B cell (primary cell): Measurements from ENCODE around the gene ADGRD2. TPM values are rescaled to one million over a fixed set of nuclear protein-coding genes. Genes with fewer than 3 reads are reported as not detected.

ENCODE experiments used
- ATAC-seq: fragments of 200-7000 bp; cut with Tn5 transposase; one replicate; pipeline ENCODE4 v1.10.0; 2021; ENCODE audit warnings: low read depth, mild to moderate bottlenecking, moderate number of reproducible peaks, moderate library complexity
- CTCF ChIA-PET: fragments of 350-600 bp; sonication (Branson Sonifier 250); formaldehyde crosslinking; loops from one replicate; lab custom pipeline; 2021; ENCODE audit warnings: antibody characterized with exemption, inconsistent platforms; lab: Charles Lee
- POLR2A ChIA-PET: fragments of 350-600 bp; sonication (Branson Sonifier 250); formaldehyde crosslinking; loops from one replicate; lab custom pipeline; 2021; ENCODE audit warnings: antibody characterized with exemption; lab: Charles Lee
- DNase-seq: peaks from one replicate; pipeline ENCODE4 v3.0.0; 2013
- H2AFZ ChIP-seq: 2 replicates; pipeline ENCODE4 v1.6.1; 2012; ENCODE audit warnings: mild to moderate bottlenecking, low read depth, low read length; ENCODE audit not compliant: insufficient read depth, poor library complexity, severe bottlenecking
- H3K27ac ChIP-seq, 2 donors: 1 replicate in 1 of 2; 2 replicates in 1 of 2; pipeline ENCODE4 v1.5.1; 2012 to 2013; ENCODE audit warnings: low read length in 2 of 2, mild to moderate bottlenecking in 2 of 2, moderate library complexity in 1 of 2
- H3K27me3 ChIP-seq, 4 experiments: fragments of 200-600 bp in 1 of 4; sonication (generic) in 1 of 4; replicated peaks in 1 of 4; 1 replicate in 2 of 4; 2 replicates in 2 of 4; pipeline versions ENCODE4 v1.6.1 to v1.7.0; 2013 to 2016; ENCODE audit warnings: low read length in 3 of 4, mild to moderate bottlenecking in 2 of 4, mixed read lengths in 1 of 4, moderate library complexity in 1 of 4; ENCODE audit not compliant: insufficient read depth in 4 of 4, control insufficient read depth in 3 of 4; ENCODE audit errors: control extremely low read depth in 1 of 4
- H3K36me3 ChIP-seq, 2 experiments: replicated peaks in 1 of 2; 1 replicate in 1 of 2; 2 replicates in 1 of 2; pipeline versions ENCODE4 v1.6.1 to v1.7.1; 2013; ENCODE audit warnings: low read length in 1 of 2; ENCODE audit not compliant: insufficient read depth in 2 of 2, control insufficient read depth in 1 of 2; ENCODE audit errors: control extremely low read depth in 1 of 2, extremely low read depth in 1 of 2
- H3K4me1 ChIP-seq, 2 donors: fragments of 200-600 bp in 1 of 2; sonication (generic) in 1 of 2; 1 replicate in 1 of 2; 2 replicates in 1 of 2; pipeline versions ENCODE4 v1.5.1 to v1.6.1; 2013 to 2017; ENCODE audit warnings: low read length in 2 of 2; ENCODE audit not compliant: control insufficient read depth in 2 of 2, insufficient read depth in 2 of 2
- H3K4me2 ChIP-seq: replicated peaks from 2 replicates; pipeline ENCODE3; 2012; ENCODE audit warnings: mild to moderate bottlenecking, low read depth, low read length; ENCODE audit not compliant: poor library complexity, severe bottlenecking
- H3K4me3 ChIP-seq, 5 experiments: fragments of 200-600 bp in 1 of 5; sonication (generic) in 1 of 5; 1 replicate in 3 of 5; 2 replicates in 2 of 5; pipeline versions ENCODE4 v1.5.1 to v1.7.0; 2011 to 2016; ENCODE audit warnings: low read length in 4 of 5, mild to moderate bottlenecking in 4 of 5, low read depth in 2 of 5, control low read depth in 1 of 5, moderate library complexity in 1 of 5; ENCODE audit not compliant: insufficient read depth in 1 of 5; ENCODE audit errors: control extremely low read depth in 1 of 5, extremely low read depth in 1 of 5
- H3K79me2 ChIP-seq: fragments of 200-600 bp; sonication (generic); one replicate; pipeline ENCODE4 v1.6.0; 2016; ENCODE audit warnings: low read length; ENCODE audit not compliant: control insufficient read depth, insufficient read depth
- H3K9ac ChIP-seq: fragments of 200-600 bp; sonication (generic); 2 replicates; pipeline ENCODE4 v1.6.1; 2017; ENCODE audit warnings: mild to moderate bottlenecking, low read length, moderate library complexity
- H3K9me3 ChIP-seq, 3 donors: one replicate each; pipeline versions ENCODE4 v1.6.1 to v1.7.1; 2013; ENCODE audit warnings: low read length in 2 of 3; ENCODE audit not compliant: control insufficient read depth in 2 of 3, insufficient read depth in 1 of 3; ENCODE audit errors: control extremely low read depth in 1 of 3
- H4K20me1 ChIP-seq: 2 replicates; pipeline ENCODE4 v1.6.0; 2012; ENCODE audit warnings: mild to moderate bottlenecking, low read length; ENCODE audit not compliant: insufficient read depth, control insufficient read depth, poor library complexity, severe bottlenecking
- H3K27ac Mint-ChIP-seq: one replicate; pipeline ENCODE4 v1.8.0; 2021; ENCODE audit warnings: mixed read lengths
- H3K27me3 Mint-ChIP-seq: one replicate; pipeline ENCODE4 v1.8.0; 2021; ENCODE audit warnings: mixed read lengths
- H3K4me1 Mint-ChIP-seq: one replicate; pipeline ENCODE4 v1.8.0; 2021; ENCODE audit warnings: mixed read lengths
- H3K4me3 Mint-ChIP-seq: one replicate; pipeline ENCODE4 v1.8.0; 2021; ENCODE audit warnings: mixed read lengths
- H3K9me3 Mint-ChIP-seq: one replicate; pipeline ENCODE4 v1.8.0; 2022; ENCODE audit warnings: mixed read lengths; ENCODE audit not compliant: insufficient read depth
- EZH2 ChIP-seq: IDR thresholded peaks from 2 replicates; pipeline ENCODE4 v1.6.1; 2012; ENCODE audit warnings: borderline replicate concordance, low read depth, mild to moderate bottlenecking, moderate library complexity, low read length; ENCODE audit not compliant: insufficient read depth, poor library complexity, severe bottlenecking
- whole genome bisulfite sequencing: methylation state at CpG from one replicate; pipeline ENCODE4 v1.1.5; 2013; ENCODE audit warnings: missing lambda C conversion rate; ENCODE audit not compliant: insufficient coverage; 5-methylcytosine and 5-hydroxymethylcytosine counted together
- intact Hi-C: fragments of 100-400 bp; cut with micrococcal nuclease; formaldehyde crosslinking; loops from one replicate; pipeline ENCODE4 v1.10.0; 2022
- polyA plus RNA-seq: library from polyadenylated mRNA; depleted of rRNA; stranded (reverse); fragments of >200 nt; gene quantifications from 2 replicates; pipeline ENCODE4 v1.2.3, GENCODE V29; 2012
- total RNA-seq, 2 donors: library from RNA; stranded (reverse); fragments of 120-200 nt in 1 of 2; gene quantifications; 1 replicate in 1 of 2; 2 replicates in 1 of 2; pipeline versions ENCODE4 v1.2.3 to v1.2.4, GENCODE V29; 2013 to 2022
- TF ChIP-seq, protein P1 (sequence below): fragments of 200-600 bp; IDR thresholded peaks from one replicate; pipeline ENCODE4 v1.8.0; 2022; ENCODE audit warnings: antibody characterized with exemption, mild to moderate bottlenecking

Gene ADGRD2
- total and polyA plus RNA-seq, 2 donors (not counting 1 experiment from before 2014, with no cell fraction given), result not detected

DNA sequence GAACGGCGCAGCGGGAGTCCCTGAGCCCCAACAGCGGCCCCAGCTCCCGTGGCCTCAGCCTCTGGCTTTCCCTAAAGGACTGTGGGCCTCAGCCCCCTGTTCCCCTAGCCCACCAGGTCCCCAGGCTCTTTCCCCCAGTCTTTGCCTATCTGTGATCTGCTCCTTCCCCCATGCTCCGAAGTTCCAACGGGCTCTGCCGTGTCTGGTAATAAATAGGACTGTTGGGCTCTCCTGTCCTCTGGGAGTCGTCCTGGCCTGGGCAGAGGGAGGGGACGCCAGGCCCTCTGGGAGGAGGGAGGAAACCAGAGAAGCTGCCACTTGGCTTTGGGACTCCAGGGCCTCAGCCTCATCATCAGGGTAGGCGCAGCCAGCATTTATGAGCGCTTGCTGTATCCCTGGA is 28.1 kb downstream of the ADGRD2 start:
- Histone ChIP-seq H3K4me2 (no peak overlapping the region), H4K20me1 (no peaks in the 10 kb centered on the region), H2AFZ (no peak overlapping the region), H3K79me2 (no peaks in the 10 kb centered on the region), H3K4me1 (peaks cover 0 to 5% of the 10 kb centered on the region in 2 donors), H3K4me3 (no peak overlapping the region), H3K9me3 (peaks cover 0 to 9% (median 0%) of the 10 kb centered on the region in 3 donors), H3K36me3 (no peaks in the 10 kb centered on the region), H3K9ac (no peak overlapping the region), H3K27me3 (peaks cover 0 to 36% (median 8%) of the 10 kb centered on the region in 4 experiments), H3K27ac (no peak overlapping the region)
- TF ChIP-seq, protein P1, sequence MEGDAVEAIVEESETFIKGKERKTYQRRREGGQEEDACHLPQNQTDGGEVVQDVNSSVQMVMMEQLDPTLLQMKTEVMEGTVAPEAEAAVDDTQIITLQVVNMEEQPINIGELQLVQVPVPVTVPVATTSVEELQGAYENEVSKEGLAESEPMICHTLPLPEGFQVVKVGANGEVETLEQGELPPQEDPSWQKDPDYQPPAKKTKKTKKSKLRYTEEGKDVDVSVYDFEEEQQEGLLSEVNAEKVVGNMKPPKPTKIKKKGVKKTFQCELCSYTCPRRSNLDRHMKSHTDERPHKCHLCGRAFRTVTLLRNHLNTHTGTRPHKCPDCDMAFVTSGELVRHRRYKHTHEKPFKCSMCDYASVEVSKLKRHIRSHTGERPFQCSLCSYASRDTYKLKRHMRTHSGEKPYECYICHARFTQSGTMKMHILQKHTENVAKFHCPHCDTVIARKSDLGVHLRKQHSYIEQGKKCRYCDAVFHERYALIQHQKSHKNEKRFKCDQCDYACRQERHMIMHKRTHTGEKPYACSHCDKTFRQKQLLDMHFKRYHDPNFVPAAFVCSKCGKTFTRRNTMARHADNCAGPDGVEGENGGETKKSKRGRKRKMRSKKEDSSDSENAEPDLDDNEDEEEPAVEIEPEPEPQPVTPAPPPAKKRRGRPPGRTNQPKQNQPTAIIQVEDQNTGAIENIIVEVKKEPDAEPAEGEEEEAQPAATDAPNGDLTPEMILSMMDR, result no peak
- no peak for TF ChIP-seq EZH2
- Mint-ChIP-seq H3K27ac (no peak overlapping the region), H3K27me3 (peaks cover 19% of the 10 kb centered on the region), H3K4me3 (no peak overlapping the region), H3K9me3 (no peaks in the 10 kb centered on the region), H3K4me1 (no peaks in the 10 kb centered on the region)
- intact Hi-C loops, result no loop called here
- ChIA-PET CTCF (no interaction called here), POLR2A (no interaction called here)
- DNase-seq, result no peak
- no peak for ATAC-seq
- 90% methylated on average over 11 of the region's 12 CpGs for WGBS

GRCh38 chr9:124479371-124479770 is 29.1 kb downstream of the ADGRD2 start:
- DNase-seq, result no peak
- no peaks in the 10 kb centered on the region for H3K4me1 Mint-ChIP-seq
- Histone ChIP-seq H2AFZ (no peak overlapping the region), H3K9me3 (peaks cover 0 to 10% (median 0%) of the 10 kb centered on the region in 3 donors), H3K9ac (no peak overlapping the region), H3K4me1 (peaks cover 0 to 5% of the 10 kb centered on the region in 2 donors), H3K79me2 (no peaks in the 10 kb centered on the region), H3K27ac (no peak overlapping the region), H4K20me1 (no peaks in the 10 kb centered on the region), H3K4me3 (no peak overlapping the region), H3K27me3 (peaks cover 0 to 36% (median 8%) of the 10 kb centered on the region in 4 experiments), H3K36me3 (no peaks in the 10 kb centered on the region), H3K4me2 (no peak overlapping the region)
- intact Hi-C loops, result no loop called here
- ChIA-PET POLR2A (no interaction called here), CTCF (no interaction called here)
- ATAC-seq, result no peak
- H3K27me3 Mint-ChIP-seq, result peaks cover 19% of the 10 kb centered on the region
- no peaks in the 10 kb centered on the region for H3K9me3 Mint-ChIP-seq
- H3K4me3 Mint-ChIP-seq, result no peak overlapping the region
- no peak overlapping the region for H3K27ac Mint-ChIP-seq
- no peak for TF ChIP-seq EZH2
- TF ChIP-seq, protein P1, result no peak
- 95% methylated on average over 14 of the region's 16 CpGs for WGBS
